Loucy (cell line): ENCODE measurements around the gene KRT2.

Source experiments
- H2AFZ ChIP-seq: fragments of 200-600 bp; sonication (generic); 2 replicates; pipeline ENCODE4 v1.6.0; 2016; ENCODE audit warnings: antibody characterized with exemption, mild to moderate bottlenecking, low read length, moderate library complexity
- H3F3A ChIP-seq: fragments of 200-600 bp; 2 replicates; pipeline ENCODE4 v1.6.0; 2016; ENCODE audit warnings: antibody characterized with exemption, low read depth, mild to moderate bottlenecking
- H3K27me3 ChIP-seq: fragments of 200-600 bp; sonication (generic); 2 replicates; pipeline ENCODE4 v1.6.1; 2014; ENCODE audit warnings: low read length, mild to moderate bottlenecking; ENCODE audit not compliant: insufficient read depth, poor library complexity, severe bottlenecking
- H3K36me3 ChIP-seq: fragments of 200-600 bp; sonication (generic); 2 replicates; pipeline ENCODE4 v1.6.1; 2016; ENCODE audit warnings: low read length; ENCODE audit not compliant: insufficient read depth
- H3K4me1 ChIP-seq: fragments of 200-600 bp; sonication (generic); 2 replicates; pipeline ENCODE4 v1.5.1; 2014; ENCODE audit warnings: low read length, mild to moderate bottlenecking; ENCODE audit not compliant: insufficient read depth, poor library complexity, severe bottlenecking
- H3K4me2 ChIP-seq: fragments of 200-600 bp; sonication (generic); 2 replicates; pipeline ENCODE4 v1.6.0; 2014; ENCODE audit warnings: antibody characterized with exemption, low read length, low read depth, mild to moderate bottlenecking; ENCODE audit not compliant: poor library complexity, severe bottlenecking
- H3K4me3 ChIP-seq: fragments of 200-600 bp; sonication (generic); 2 replicates; pipeline ENCODE4 v1.5.1; 2014; ENCODE audit warnings: low read length, mild to moderate bottlenecking, mixed read lengths; ENCODE audit not compliant: poor library complexity, severe bottlenecking
- H3K79me2 ChIP-seq: fragments of 200-600 bp; sonication (generic); 2 replicates; pipeline ENCODE4 v1.6.1; 2014; ENCODE audit warnings: low read length; ENCODE audit not compliant: insufficient read depth
- H3K9ac ChIP-seq: fragments of 200-600 bp; sonication (generic); 2 replicates; pipeline ENCODE4 v1.6.0; 2014; ENCODE audit warnings: mild to moderate bottlenecking, low read depth, low read length, moderate library complexity; ENCODE audit not compliant: poor library complexity, severe bottlenecking
- H3K9me2 ChIP-seq: fragments of 200-600 bp; sonication (generic); replicated peaks from 2 replicates; pipeline ENCODE4 v1.6.1; 2016; ENCODE audit warnings: low read depth, low read length, mixed read lengths
- H3K9me3 ChIP-seq: fragments of 200-600 bp; sonication (generic); 2 replicates; pipeline ENCODE4 v1.6.1; 2014; ENCODE audit warnings: mild to moderate bottlenecking, antibody characterized with exemption, low read length, low read depth; ENCODE audit not compliant: insufficient read depth
- H4K20me1 ChIP-seq: fragments of 200-600 bp; sonication (generic); 2 replicates; pipeline ENCODE4 v1.6.0; 2014; ENCODE audit warnings: antibody characterized with exemption, low read length, mild to moderate bottlenecking; ENCODE audit not compliant: insufficient read depth, poor library complexity, severe bottlenecking
- CTCF ChIP-seq: fragments of 200-600 bp; sonication (generic); conservative IDR thresholded peaks from 2 replicates; pipeline ENCODE4 v1.5.1; 2014; ENCODE audit warnings: mild to moderate bottlenecking, antibody characterized with exemption, low read length
- EZH2phosphoT487 ChIP-seq: fragments of 200-600 bp; IDR thresholded peaks from 2 replicates; pipeline ENCODE4 v1.6.1; 2018; ENCODE audit warnings: antibody characterized with exemption, mild to moderate bottlenecking, moderate library complexity, borderline replicate concordance

KRT2 gene

DNA sequence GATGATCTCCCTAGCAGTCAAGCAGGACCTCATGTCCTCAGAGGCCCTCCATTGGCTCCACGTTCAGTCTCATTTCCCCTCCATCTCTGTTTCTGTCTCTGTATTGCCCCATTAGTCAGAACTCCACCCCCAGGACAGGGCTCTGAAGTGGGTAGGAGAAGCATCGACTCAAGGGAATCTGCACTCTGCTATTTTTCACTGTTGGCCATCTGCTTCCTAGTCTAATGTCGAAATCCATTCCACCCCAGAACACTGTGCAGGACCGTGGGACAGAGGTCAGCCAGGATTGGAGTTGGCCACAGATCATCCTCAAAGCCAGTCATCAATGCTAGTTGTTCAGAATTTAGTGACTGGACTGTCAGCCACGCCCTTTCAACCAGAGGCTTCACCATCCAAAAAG lies 41.2 kb upstream of the KRT2 start:
- no peaks in the 10 kb centered on the region for H3K9me3 ChIP-seq
- H4K20me1 ChIP-seq, result no peaks in the 10 kb centered on the region
- H3F3A ChIP-seq, result no peaks in the 10 kb centered on the region
- no peak overlapping the region for H2AFZ ChIP-seq
- no peak overlapping the region for H3K9ac ChIP-seq
- H3K27me3 ChIP-seq, result no peaks in the 10 kb centered on the region
- H3K79me2 ChIP-seq, result no peaks in the 10 kb centered on the region
- TF ChIP-seq CTCF (no peak), EZH2phosphoT487 (no peak)
- no peaks in the 10 kb centered on the region for H3K9me2 ChIP-seq
- no peaks in the 10 kb centered on the region for H3K36me3 ChIP-seq
- no peak overlapping the region for H3K4me2 ChIP-seq
- H3K4me1 ChIP-seq, result peaks cover 5% of the 10 kb centered on the region
- no peak overlapping the region for H3K4me3 ChIP-seq

- Histone ChIP-seq H3K4me3 (no peak overlapping the region), H3K27me3 (no peaks in the 10 kb centered on the region), H3K9me3 (no peaks in the 10 kb centered on the region), H4K20me1 (no peaks in the 10 kb centered on the region), H3K9me2 (no peaks in the 10 kb centered on the region), H3K4me2 (no peak overlapping the region), H3K4me1 (peaks cover 15% of the 10 kb centered on the region), H2AFZ (no peak overlapping the region), H3F3A (no peaks in the 10 kb centered on the region), H3K36me3 (no peaks in the 10 kb centered on the region), H3K79me2 (no peaks in the 10 kb centered on the region), H3K9ac (no peak overlapping the region)
- TF ChIP-seq EZH2phosphoT487, result no peak
- TF ChIP-seq CTCF, result no peak
Measured at GRCh38 chr12:52692254-52692653, 40.2 kb upstream of the KRT2 start.

- no peak overlapping the region for H3K4me3 ChIP-seq
- H3K4me2 ChIP-seq, result no peak overlapping the region
- H3K27me3 ChIP-seq, result no peaks in the 10 kb centered on the region
- H2AFZ ChIP-seq, result no peak overlapping the region
- no peaks in the 10 kb centered on the region for H3K36me3 ChIP-seq
- no peaks in the 10 kb centered on the region for H3K9me3 ChIP-seq
- TF ChIP-seq CTCF, result no peak
- TF ChIP-seq EZH2phosphoT487, result no peak
- no peak overlapping the region for H3K9ac ChIP-seq
- no peaks in the 10 kb centered on the region for H3K9me2 ChIP-seq
- H3K79me2 ChIP-seq, result no peaks in the 10 kb centered on the region
- peaks cover 20% of the 10 kb centered on the region for H3K4me1 ChIP-seq
- no peaks in the 10 kb centered on the region for H3F3A ChIP-seq
- H4K20me1 ChIP-seq, result no peaks in the 10 kb centered on the region
Measured at GRCh38 chr12:52691841-52692150, 39.8 kb upstream of the KRT2 start.
